GM18873 (cell line): Measurements from ENCODE around the gene HSPA14.
"Not testable (repeated sequence)": the region's sequence is repeated elsewhere in the genome, so short reads cannot be mapped to it uniquely, and the experiment has no call there.

ENCODE experiments used
- ATAC-seq: cut with Tn5 transposase; IDR thresholded peaks from one replicate; pipeline ENCODE4 v1.9.1; 2021; ENCODE audit warnings: mild to moderate bottlenecking, moderate library complexity, moderate number of reproducible peaks; ENCODE audit not compliant: unreplicated experiment, low FRiP score

Gene HSPA14

DNA sequence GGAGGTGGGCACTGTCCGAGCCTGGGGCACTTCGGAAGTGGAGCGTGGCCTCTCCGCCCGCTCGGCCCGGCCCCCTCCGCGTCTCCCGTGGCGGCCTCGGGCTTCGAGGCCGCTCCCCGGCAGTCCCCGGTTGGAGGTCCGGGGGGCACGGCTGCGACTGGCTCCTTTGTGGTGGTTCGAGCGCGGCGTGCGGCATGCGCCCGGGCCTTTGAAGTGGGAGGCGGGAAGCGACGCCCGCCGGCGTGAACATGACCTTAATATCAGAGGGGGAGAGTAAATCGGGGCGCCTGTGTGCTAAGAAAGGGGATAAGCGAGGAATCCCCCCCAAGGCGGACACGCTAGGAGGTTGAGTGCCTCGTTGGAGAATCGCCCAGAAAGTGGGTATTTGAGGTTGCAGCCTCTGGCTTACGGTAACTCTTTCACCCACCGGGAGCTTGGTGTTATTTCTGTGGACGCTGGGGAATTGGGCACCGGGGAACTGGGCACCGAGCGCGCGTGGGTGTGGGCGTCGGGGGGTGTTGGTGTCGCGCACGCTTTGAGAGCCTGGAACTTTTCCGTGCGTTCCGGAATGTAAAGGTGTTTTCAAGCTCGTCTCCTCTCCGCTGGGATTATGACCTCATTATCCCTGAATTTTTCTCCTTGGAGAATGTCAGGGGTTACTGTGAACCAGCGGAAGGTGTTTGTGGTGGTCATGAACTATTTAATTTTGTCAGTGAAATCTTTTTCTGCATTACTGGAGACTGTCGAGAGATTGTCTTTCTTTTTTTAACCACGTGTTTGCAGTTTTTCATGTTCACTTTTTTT lies 41.2 kb downstream of the HSPA14 start:
- ATAC-seq: no peak

DNA sequence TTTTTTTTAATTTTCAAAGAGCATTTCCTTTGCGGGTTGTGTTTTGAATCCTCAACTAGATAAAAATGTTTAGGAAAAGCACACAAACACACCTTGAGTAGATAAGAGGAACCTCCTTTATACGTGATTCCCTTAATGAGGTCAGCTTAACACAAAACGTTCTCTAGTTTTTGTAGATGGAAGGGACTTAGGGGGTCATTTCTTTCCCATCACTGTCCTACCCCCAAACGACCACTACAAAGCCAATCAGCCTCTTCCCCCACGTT lies 41.8 kb downstream of the HSPA14 start:
- no peak for ATAC-seq

DNA sequence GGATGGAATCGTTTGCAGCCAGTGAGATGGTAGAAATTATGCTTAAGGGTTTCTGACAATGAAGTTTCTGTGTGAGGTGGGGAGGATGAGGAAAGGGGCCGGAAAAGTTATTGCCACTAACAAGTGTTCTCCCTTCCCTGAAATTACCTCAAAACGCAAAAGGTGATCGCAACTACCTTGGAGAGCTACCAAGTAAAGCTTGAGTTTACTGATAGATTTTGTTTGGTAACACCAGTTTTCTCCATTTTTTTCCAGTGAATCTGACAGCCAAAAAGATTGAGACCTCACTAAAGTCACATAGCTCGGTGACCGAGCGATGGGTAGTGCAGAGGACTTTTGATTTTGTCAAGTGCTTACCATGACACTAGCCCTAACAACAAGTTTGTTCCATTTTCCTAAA lies 42.1 kb downstream of the HSPA14 start:
- ATAC-seq: no peak

DNA sequence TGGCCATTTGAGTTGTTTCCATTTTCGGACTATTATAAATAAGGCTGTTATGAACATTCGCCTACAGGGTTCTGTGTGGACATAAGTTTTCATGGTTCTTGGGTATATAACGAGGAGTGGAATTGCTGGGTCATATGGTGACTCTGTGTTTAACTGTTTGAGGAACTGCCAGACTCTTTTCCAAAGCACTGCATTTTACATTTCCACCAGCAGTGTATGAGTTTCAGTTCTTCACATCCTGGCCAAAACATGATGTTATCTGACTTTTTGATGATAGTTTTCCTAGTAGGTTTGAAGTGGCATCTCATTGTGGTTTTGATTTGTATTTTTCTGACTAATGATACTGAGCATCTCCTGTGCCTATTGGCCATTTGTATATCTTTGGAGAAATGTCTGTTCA lies 46.0 kb downstream of the HSPA14 start:
- no peak for ATAC-seq

DNA sequence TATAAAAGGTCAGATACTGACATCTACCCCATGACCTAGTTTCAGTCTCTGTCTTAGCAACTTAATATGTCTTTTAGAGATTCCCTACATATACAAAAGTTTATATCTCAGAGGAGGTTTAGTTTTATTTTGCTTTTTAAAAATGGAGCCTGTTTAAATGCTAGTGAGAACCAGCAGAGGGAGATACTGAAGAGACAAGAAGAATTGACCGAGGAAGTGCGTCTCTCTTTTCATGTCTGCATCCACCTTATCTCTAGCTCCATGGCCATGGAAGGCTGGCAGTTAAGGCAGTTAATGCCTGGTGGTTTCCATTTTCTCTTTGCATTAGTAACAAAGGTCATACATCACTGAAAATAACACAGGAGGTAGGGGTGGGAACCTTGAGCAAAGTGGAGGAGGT lies 51.2 kb downstream of the HSPA14 start:
- ATAC-seq: no peak

DNA sequence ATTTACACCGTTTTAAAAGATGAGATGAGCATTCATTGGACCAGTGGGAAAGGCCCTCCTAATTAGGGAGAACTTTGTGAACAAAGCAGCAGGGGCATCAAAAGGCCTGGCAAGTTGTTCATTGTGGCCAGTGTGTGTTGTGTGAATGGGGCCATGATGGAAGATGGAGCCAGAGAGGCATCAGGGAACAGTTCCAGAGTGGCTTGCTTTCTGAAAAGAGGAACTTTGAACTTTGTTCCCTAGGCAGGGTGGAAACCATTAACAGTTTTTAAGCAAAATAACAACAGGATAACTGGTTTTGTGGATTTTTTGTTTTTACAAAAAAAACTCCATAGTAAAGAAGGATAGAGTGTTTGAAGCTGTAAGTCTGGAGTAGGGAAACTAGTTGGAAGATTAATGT lies 53.0 kb downstream of the HSPA14 start:
- ATAC-seq: no peak

DNA sequence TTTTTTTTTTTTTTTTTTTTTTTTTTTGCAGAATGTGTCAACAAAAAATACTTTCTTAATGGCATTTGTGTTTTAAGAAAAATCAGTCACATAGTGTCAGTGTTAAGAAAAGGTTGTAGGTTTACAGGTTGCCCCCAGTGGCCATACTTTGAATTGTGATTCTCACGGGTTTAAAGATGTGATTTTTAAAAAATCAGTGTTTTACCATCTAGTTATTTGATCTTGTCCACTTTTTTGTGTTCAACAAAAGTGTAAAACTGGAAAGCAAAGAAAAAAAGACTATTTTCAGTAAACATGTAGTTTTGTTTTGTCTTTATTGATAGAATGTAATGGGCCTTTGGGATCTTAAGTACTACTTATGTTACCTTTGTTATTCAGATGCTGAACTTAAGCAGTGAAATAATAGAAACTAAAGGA lies 66.2 kb downstream of the HSPA14 start:
- no peak for ATAC-seq

DNA sequence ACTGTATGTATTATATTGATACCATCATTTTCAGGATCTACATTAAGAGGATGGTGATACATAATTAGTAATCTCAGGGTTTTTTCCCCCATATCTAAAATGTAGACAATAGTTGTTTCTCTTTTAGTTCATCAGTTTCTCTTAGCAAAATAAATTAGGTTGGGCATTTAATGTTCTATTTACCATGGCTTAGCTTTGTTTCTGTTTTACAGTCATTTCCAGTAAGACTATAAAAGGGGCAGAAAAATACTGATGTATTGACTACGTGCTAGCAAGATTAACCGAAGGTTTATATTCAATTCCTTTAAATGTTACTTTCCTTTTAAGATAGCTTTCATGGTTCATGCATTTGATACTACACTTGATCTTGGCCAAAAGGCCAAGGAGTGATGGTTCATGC lies 66.8 kb downstream of the HSPA14 start:
- no peak for ATAC-seq

DNA sequence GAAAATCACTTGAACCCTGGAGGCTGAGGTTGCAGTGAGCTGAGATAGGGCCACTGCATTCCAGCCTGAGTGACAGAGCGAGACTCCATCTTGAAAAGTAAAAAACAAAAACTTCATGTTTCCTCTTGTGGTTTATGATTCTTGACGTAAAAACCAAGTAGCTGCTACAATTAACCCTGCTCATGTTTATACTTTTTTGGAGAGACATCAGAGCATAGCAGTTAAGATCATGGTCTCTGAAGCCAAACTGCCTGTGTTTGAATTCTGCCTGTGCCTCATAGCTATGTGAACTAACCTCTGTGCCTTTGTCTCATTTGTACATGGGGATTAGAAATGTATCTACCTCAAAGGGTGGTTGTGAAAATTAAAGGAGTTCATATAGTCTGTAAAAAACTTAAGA lies 67.8 kb downstream of the HSPA14 start:
- no peak for ATAC-seq

DNA sequence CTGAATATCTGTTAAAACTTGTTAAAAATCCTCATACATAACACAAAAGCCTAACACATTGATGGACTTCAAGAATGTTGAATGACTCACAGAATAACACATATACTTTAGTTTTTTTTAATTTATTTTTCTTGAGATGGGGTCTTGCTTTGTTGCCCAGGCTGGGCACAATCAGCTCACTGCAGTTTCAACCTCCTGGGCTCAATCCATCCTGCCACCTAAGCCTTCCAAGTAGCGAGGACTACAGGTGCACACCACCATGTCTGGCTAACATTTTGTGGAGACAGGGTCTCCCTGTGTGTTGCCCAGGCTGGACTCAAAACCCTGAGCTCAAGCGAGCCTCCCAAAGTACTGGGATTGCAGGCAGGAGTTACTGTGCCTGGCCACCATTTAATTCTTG lies 68.7 kb downstream of the HSPA14 start:
- ATAC-seq: no peak

DNA sequence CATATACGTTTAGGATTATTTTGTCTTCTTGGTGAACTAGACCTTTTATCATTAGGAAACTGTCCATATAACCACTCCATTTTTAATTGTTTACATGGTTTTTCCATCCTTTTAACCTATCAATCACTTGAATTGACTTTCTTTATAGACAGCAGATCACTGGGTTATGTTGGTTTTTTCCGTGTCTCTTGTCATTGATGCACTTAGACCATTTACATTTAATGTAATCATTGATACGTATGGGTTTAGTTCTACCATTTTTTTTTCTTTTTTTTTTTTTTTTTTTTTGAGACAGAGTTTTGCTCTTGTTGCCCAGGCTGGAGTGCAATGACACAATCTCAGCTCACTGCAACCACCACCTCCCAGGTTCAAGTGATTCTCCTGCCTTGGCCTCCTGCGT lies 69.5 kb downstream of the HSPA14 start:
- not testable (repeated sequence) for ATAC-seq

DNA sequence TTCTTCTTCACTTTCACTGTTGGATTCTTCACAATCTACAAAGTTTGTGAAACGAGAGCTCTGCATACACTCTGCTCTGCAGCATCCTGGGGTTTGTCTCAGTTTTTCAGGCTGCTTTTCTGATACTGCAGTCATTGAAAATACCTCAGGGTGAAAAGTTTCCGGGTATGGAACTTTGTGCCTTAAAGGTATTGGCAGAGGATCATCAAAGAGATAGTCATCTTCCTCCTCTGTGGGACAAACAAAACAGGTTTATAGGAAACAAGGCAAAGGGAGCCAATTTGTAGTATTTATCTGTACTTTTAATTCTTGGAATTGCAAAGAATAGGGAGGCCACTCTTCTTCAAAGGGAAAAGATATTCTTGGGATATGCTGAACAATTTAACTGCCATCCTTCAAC lies 71.0 kb downstream of the HSPA14 start:
- no peak for ATAC-seq

DNA sequence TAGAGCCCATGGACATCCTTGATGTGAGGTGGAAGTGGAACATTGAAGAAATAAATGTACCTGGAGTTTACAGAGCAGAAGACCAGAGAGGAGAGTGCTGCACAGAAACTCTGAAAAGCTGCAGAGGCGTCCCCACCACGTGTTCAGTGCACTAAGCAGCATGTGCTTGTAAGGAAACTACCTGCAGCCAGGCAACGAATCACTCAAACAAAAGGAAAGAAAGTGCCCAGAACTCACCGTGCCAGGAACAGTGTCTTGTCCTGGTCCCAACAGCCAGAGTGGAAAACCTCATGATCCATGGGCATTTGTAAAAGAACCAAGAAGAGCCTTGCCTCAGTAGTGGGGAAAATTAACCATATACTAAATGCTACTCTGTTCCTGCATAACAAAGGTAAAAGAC lies 72.8 kb downstream of the HSPA14 start:
- no peak for ATAC-seq

DNA sequence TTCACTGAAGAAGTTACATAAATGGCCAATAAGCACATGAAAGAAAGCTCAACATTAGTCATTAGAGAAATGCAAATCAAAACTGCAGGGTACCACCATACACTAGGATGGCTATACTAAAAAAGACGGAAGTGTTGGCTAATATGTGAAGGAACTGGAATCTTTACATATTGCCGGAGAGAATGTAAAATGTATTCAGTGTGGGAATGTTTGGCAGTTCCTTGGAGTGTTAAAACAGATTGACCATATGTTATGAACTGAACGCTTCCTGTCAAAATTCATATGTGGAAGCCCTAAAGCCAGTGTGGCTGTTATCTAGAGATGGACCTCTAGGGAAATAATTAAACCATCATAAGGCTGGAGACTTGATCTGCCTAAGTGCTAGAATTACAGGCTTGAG lies 73.7 kb downstream of the HSPA14 start:
- no peak for ATAC-seq

DNA sequence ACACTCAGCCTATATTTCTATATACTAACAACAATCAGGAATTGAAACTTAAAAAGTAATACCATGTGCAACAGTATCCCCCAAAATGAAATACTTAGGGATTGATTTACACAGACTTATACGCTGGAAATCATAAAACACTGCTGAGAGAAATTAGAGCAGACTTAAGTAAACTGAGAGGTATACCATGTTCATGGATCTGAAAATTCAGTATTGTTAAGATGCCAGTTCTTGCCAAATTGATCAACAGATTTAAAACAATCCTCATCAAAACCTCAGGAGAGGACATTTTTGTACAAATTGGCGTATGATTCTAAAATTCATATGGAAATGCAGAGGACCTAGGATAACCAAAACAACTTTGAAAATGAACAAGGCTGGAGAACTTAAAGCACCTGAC lies 78.5 kb downstream of the HSPA14 start:
- ATAC-seq: no peak

DNA sequence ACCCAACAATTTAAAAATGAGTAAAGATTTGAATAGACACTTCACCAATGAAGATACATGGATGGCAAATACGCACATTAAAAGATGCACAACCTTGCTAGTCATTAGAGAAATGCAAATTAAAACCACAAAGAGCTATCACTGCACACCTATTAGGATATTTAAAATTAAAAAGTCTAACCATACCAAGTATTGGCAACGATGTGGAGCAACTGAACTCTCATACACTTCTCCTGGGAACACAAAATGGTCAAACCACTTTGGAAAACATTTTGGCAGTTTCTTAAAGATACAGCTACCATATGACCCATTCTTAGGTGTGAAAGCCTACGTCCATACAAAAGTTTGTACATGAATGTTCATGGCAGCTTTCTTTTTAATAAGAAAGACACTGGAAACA lies 79.7 kb downstream of the HSPA14 start:
- no peak for ATAC-seq

DNA sequence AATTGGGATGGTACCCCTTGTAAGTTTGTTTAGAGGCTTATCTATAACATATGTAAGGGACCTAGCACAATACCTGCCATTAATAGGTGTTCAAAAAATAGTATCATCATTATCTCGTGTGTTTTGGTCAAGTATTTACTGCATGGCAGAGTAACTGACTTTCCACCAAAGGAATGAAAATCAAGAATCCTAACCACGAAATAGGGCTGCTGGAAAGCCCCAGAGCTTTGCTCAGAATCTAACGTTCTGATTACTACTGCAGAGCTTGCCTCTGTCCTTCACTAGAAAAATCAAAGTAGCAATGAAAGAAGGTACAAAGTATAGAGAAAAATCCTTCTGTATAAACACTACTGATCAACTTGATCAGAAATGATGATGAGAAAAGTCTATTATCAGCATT lies 80.9 kb downstream of the HSPA14 start:
- ATAC-seq: no peak
